NCI-H1436 (cell line): ENCODE data around the gene PPFIA3.
"Not testable (repeated sequence)": the region's sequence is repeated elsewhere in the genome, so short reads cannot be mapped to it uniquely, and the experiment has no call there.

Experiments
- DNase-seq: peaks from one replicate; lab custom pipeline; 2025; lab: John Stamatoyannopoulos, UW

The PPFIA3 gene

GRCh38 chr19:49150106-49150943 lies 31.0 kb downstream of the PPFIA3 start:
- DNase-seq, result peak; percentile 88

- no peak for DNase-seq
These were observed 31.6 kb downstream of the PPFIA3 start for GRCh38 chr19:49150944-49151243.

GRCh38 chr19:49151267-49152118 lies 32.1 kb downstream of the PPFIA3 start:
- peak; percentile 87 for DNase-seq

GRCh38 chr19:49152119-49152550 lies 32.8 kb downstream of the PPFIA3 start:
- no peak for DNase-seq

- DNase-seq, result no peak
These were observed 33.9 kb downstream of the PPFIA3 start for GRCh38 chr19:49153167-49153809.

GRCh38 chr19:49154279-49154678 lies 34.9 kb downstream of the PPFIA3 start:
- DNase-seq, result no peak

- DNase-seq, result no peak
These were observed 35.9 kb downstream of the PPFIA3 start, which contains the start of gene HRC for GRCh38 chr19:49155005-49155819. HRC (minus strand) TSS chr19:49155396; CDS start chr19:49155237, 159 bp downstream.

- DNase-seq, result no peak
These were observed 36.5 kb downstream of the PPFIA3 start for GRCh38 chr19:49155820-49156346.

GRCh38 chr19:49157445-49158224 lies 38.3 kb downstream of the PPFIA3 start, which contains the start of gene TRPM4:
TRPM4 (plus strand) TSS chr19:49157792; CDS start chr19:49157867, 75 bp downstream.
- peak; percentile 87 for DNase-seq

GRCh38 chr19:49160450-49161189 lies 41.3 kb downstream of the PPFIA3 start:
- DNase-seq, result no peak

- no peak for DNase-seq
These were observed 42.6 kb downstream of the PPFIA3 start for GRCh38 chr19:49161987-49162386.

- DNase-seq, result no peak
These were observed 45.9 kb downstream of the PPFIA3 start for GRCh38 chr19:49165111-49165750.

- no peak for DNase-seq
These were observed 46.5 kb downstream of the PPFIA3 start for GRCh38 chr19:49165865-49166301.

GRCh38 chr19:49167857-49168409 lies 48.6 kb downstream of the PPFIA3 start:
- no peak for DNase-seq

GRCh38 chr19:49168421-49168820 lies 49.1 kb downstream of the PPFIA3 start:
- DNase-seq, result no peak

- no peak for DNase-seq
These were observed 53.9 kb downstream of the PPFIA3 start for GRCh38 chr19:49173198-49173597.

- DNase-seq, result no peak
These were observed 61.3 kb downstream of the PPFIA3 start for GRCh38 chr19:49180659-49181058.

- not testable (repeated sequence) for DNase-seq
These were observed 62.9 kb downstream of the PPFIA3 start for GRCh38 chr19:49182010-49182847.
